SK-N-SH (cell line): ENCODE measurements around the gene TBL3. TPM values are rescaled to one million over a fixed set of nuclear protein-coding genes. Genes with fewer than 3 reads are reported as not detected.

ENCODE experiments used
- CTCF ChIA-PET: fragments of 300-600, 350-600 bp; formaldehyde crosslinking; extraction: SDS; loops from one replicate; lab custom pipeline; 2021; lab: Yijun Ruan, JAX
- POLR2A ChIA-PET: fragments of 350-600 bp; sonication (Branson Sonifier 250); formaldehyde crosslinking; extraction: SDS; loops from one replicate; lab custom pipeline; 2020; ENCODE audit warnings: antibody characterized with exemption, inconsistent platforms; lab: Yijun Ruan, JAX
- DNase-seq: peaks from one replicate; pipeline ENCODE4 v3.0.0; 2012
- H2AFZ ChIP-seq: fragments of 200-600 bp; sonication (generic); 2 replicates; pipeline ENCODE4 v1.8.1; 2016; ENCODE audit warnings: antibody characterized with exemption, mild to moderate bottlenecking, low read depth
- H3F3A ChIP-seq: fragments of 200-600 bp; sonication (generic); replicated peaks from 2 replicates; pipeline ENCODE3; 2016; ENCODE audit warnings: antibody characterized with exemption, mild to moderate bottlenecking; ENCODE audit not compliant: insufficient read depth
- H3K27ac ChIP-seq, 2 experiments: fragments of 200-500 bp in 1 of 2; fragments of 200-600 bp in 1 of 2; sonication (Bioruptor generic) in 1 of 2; sonication (generic), shearing (Covaris generic) in 1 of 2; 2 replicates each; pipeline versions ENCODE4 v1.5.1 to v1.6.1; 2014 to 2016; ENCODE audit warnings: low read depth in 2 of 2, inconsistent platforms in 1 of 2, low read length in 1 of 2, mild to moderate bottlenecking in 1 of 2, mixed read lengths in 1 of 2
- H3K27me3 ChIP-seq: fragments of 200-600 bp; sonication (generic), shearing (Covaris generic); 2 replicates; pipeline ENCODE4 v1.6.1; 2016; ENCODE audit warnings: mixed run types; ENCODE audit not compliant: insufficient read depth
- H3K36me3 ChIP-seq, 2 experiments: fragments of 200-500 bp in 1 of 2; fragments of 200-600 bp in 1 of 2; sonication (Bioruptor generic) in 1 of 2; sonication (generic) in 1 of 2; replicated peaks in 1 of 2; 2 replicates each; pipeline versions ENCODE3 to v1.5.1; 2014 to 2016; ENCODE audit warnings: low read length in 1 of 2, mild to moderate bottlenecking in 1 of 2; ENCODE audit not compliant: insufficient read depth in 2 of 2, control insufficient read depth in 1 of 2
- H3K4me1 ChIP-seq, 2 experiments: fragments of 200-500 bp in 1 of 2; fragments of 200-600 bp in 1 of 2; sonication (Bioruptor generic) in 1 of 2; sonication (generic), shearing (Covaris generic) in 1 of 2; 2 replicates each; pipeline versions ENCODE4 v1.5.1 to v1.6.1; 2014 to 2016; ENCODE audit warnings: low read depth in 1 of 2, low read length in 1 of 2, mixed run types in 1 of 2; ENCODE audit not compliant: insufficient read depth in 2 of 2, control insufficient read depth in 1 of 2
- H3K4me2 ChIP-seq: fragments of 200-600 bp; sonication (generic), shearing (Covaris generic); 2 replicates; pipeline ENCODE4 v1.6.1; 2017; ENCODE audit warnings: mixed run types
- H3K4me3 ChIP-seq, 2 experiments: fragments of 200-500 bp in 1 of 2; fragments of 200-600 bp in 1 of 2; sonication (Bioruptor generic) in 1 of 2; sonication (generic), shearing (Covaris generic) in 1 of 2; 2 replicates each; pipeline versions ENCODE4 v1.5.1 to v1.8.1; 2014 to 2016; ENCODE audit warnings: low read depth in 2 of 2, inconsistent platforms in 1 of 2, low read length in 1 of 2, mild to moderate bottlenecking in 1 of 2, mixed read lengths in 1 of 2, moderate library complexity in 1 of 2
- H3K79me2 ChIP-seq: fragments of 200-600 bp; sonication (generic); 2 replicates; pipeline ENCODE4 v1.8.1; 2017; ENCODE audit warnings: mild to moderate bottlenecking; ENCODE audit not compliant: insufficient read depth
- H3K9ac ChIP-seq: fragments of 200-600 bp; sonication (generic); 2 replicates; pipeline ENCODE4 v1.6.1; 2017; ENCODE audit warnings: mixed run types
- H3K9me2 ChIP-seq: fragments of 200-600 bp; sonication (generic); 2 replicates; pipeline ENCODE4 v1.6.1; 2017; ENCODE audit warnings: mixed run types
- H3K9me3 ChIP-seq: fragments of 200-600 bp; sonication (generic); 2 replicates; pipeline ENCODE4 v1.6.1; 2017; ENCODE audit warnings: mixed run types, mild to moderate bottlenecking, moderate library complexity
- H4K20me1 ChIP-seq: fragments of 200-600 bp; sonication (generic); 2 replicates; pipeline ENCODE4 v1.6.1; 2017; ENCODE audit warnings: mild to moderate bottlenecking, mixed run types; ENCODE audit not compliant: insufficient read depth
- CTCF ChIP-seq: fragments of 200-600 bp; sonication (generic); IDR thresholded peaks from 2 replicates; pipeline ENCODE4 v1.6.1; 2017; ENCODE audit warnings: antibody characterized with exemption, mild to moderate bottlenecking, moderate library complexity
- EZH2phosphoT487 ChIP-seq: fragments of 200-600 bp; sonication (generic); IDR thresholded peaks from 2 replicates; pipeline ENCODE4 v1.6.1; 2017; ENCODE audit warnings: low read depth, mixed run types, mild to moderate bottlenecking, antibody characterized with exemption, moderate library complexity, borderline replicate concordance
- FOSL2 ChIP-seq: IDR thresholded peaks from 2 replicates; pipeline ENCODE4 v1.4.0; 2012; ENCODE audit warnings: low read depth, mild to moderate bottlenecking, moderate library complexity, borderline replicate concordance
- FOXJ3 ChIP-seq: sonication (generic); formaldehyde crosslinking; IDR thresholded peaks from 2 replicates; pipeline ENCODE4 v1.5.1; 2020; ENCODE audit warnings: mild to moderate bottlenecking, missing genetic modification reagents
- GABPA ChIP-seq: IDR thresholded peaks from 2 replicates; pipeline ENCODE4 v1.4.0; 2012; ENCODE audit warnings: low read depth, mild to moderate bottlenecking
- IRF3 ChIP-seq: fragments of 150-350 bp; IDR thresholded peaks from 2 replicates; pipeline ENCODE4 v1.6.1; 2016; ENCODE audit warnings: mild to moderate bottlenecking, low read depth, low read length
- MEF2A ChIP-seq: IDR thresholded peaks from 2 replicates; pipeline ENCODE4 v1.4.0; 2012; ENCODE audit warnings: low read depth, borderline replicate concordance
- MXI1 ChIP-seq: IDR thresholded peaks from 2 replicates; pipeline ENCODE4 v1.6.1; 2012; ENCODE audit warnings: mild to moderate bottlenecking, low read depth, low read length, improper control_type of control experiment
- RCOR1 ChIP-seq: fragments of 150-350 bp; IDR thresholded peaks from 2 replicates; pipeline ENCODE4 v1.6.1; 2017; ENCODE audit warnings: antibody characterized with exemption, low read length
- RFX5 ChIP-seq: IDR thresholded peaks from 2 replicates; pipeline ENCODE4 v1.6.1; 2012; ENCODE audit warnings: mild to moderate bottlenecking, improper control_type of control experiment, low read length
- RXRA ChIP-seq: IDR thresholded peaks from 2 replicates; pipeline ENCODE4 v1.4.0; 2012; ENCODE audit warnings: low read depth, mild to moderate bottlenecking, borderline replicate concordance
- SMC3 ChIP-seq: IDR thresholded peaks from 2 replicates; pipeline ENCODE4 v1.6.1; 2012; ENCODE audit warnings: low read depth, low read length, improper control_type of control experiment
- TCF12 ChIP-seq: IDR thresholded peaks from 2 replicates; pipeline ENCODE4 v1.4.0; 2012
- USF1 ChIP-seq: IDR thresholded peaks from 2 replicates; pipeline ENCODE4 v1.4.0; 2012; ENCODE audit warnings: low read depth, borderline replicate concordance
- WGBS: methylation state at CpG from one replicate; pipeline ENCODE4 v1.1.6; 2017; ENCODE audit warnings: low lambda C conversion rate; 5-methylcytosine and 5-hydroxymethylcytosine counted together
- polyA plus RNA-seq, 3 experiments: library from polyadenylated mRNA; depleted of rRNA; stranded (reverse); fragments of >200 nt; gene quantifications; 2 replicates each; pipeline ENCODE4 v1.2.3, GENCODE V29; 2012

Gene TBL3
- polyA plus RNA-seq, 1 of the 3 experiments (the other 2 are of a cell fraction): 37.1 TPM

GRCh38 chr16:1992704-1993317 lies 21.0 kb downstream of the TBL3 start:
- no peak overlapping the region for H2AFZ ChIP-seq

More at GRCh38 chr16:1992704-1993317, 21.0 kb downstream of the TBL3 start:
- DNase-seq: no peak
- Histone ChIP-seq H3K27ac (no peak overlapping the region), H3K36me3 (peaks cover 4 to 10% of the 10 kb centered on the region in 2 experiments), H3F3A (peaks cover 22% of the 10 kb centered on the region), H3K4me2 (no peak overlapping the region), H3K27me3 (no peaks in the 10 kb centered on the region), H4K20me1 (no peaks in the 10 kb centered on the region), H3K79me2 (no peaks in the 10 kb centered on the region), H3K9me3 (no peaks in the 10 kb centered on the region), H3K4me1 (peaks cover 0 to 18% of the 10 kb centered on the region in 2 experiments; a peak in 1 of 4 replicates)
- 98% methylated on average over 18 of the region's 50 CpGs for WGBS
- TF ChIP-seq IRF3: no peak
- TF ChIP-seq FOSL2: no peak
- no peak for TF ChIP-seq RCOR1
- no peak for TF ChIP-seq GABPA
- no peak for TF ChIP-seq CTCF
- TF ChIP-seq RXRA: no peak
- no peak for TF ChIP-seq EZH2phosphoT487
- no peak for TF ChIP-seq USF1
- no peak for TF ChIP-seq MXI1
- no peak for TF ChIP-seq MEF2A
- TF ChIP-seq RFX5: no peak
- no peak for TF ChIP-seq FOXJ3 (CRISPR knock-in tag)
- no peak for TF ChIP-seq TCF12
- TF ChIP-seq SMC3: no peak
- TF ChIP-seq, all 33 proteins: peak for 0
- H3K4me3 ChIP-seq: no peak overlapping the region
- ChIA-PET CTCF (interaction anchor here (1.3 to 12.9 kb wide), 2 partner anchors 11 to 162 kb away, joined by 3 to 108 read pairs; no protein-coding TSS in a partner anchor), POLR2A (interaction anchor here (0.8 kb wide), 1 partner anchor 163 kb away, joined by 3 read pairs; the partner anchor contains the start of gene TRAF7)
- no peaks in the 10 kb centered on the region for H3K9me2 ChIP-seq
- no peak overlapping the region for H3K9ac ChIP-seq
